Stimulated activated CD4-positive, alpha-beta T cell treated with anti-CD3 and anti-CD28 coated beads, TNF-alpha, amount 100 ng/mL, for 1 hour (primary cell): ENCODE data around the gene ATF6.
"Not testable (repeated sequence)": the region's sequence is repeated elsewhere in the genome, so short reads cannot be mapped to it uniquely, and the experiment has no call there.

Experiments used
- DNase-seq, 3 donors: peaks; one replicate each; pipeline ENCODE4 v3.0.0-alpha.2; 2020; ENCODE audit warnings: low read depth in 3 of 3, low spot score in 1 of 3

The ATF6 gene

DNA sequence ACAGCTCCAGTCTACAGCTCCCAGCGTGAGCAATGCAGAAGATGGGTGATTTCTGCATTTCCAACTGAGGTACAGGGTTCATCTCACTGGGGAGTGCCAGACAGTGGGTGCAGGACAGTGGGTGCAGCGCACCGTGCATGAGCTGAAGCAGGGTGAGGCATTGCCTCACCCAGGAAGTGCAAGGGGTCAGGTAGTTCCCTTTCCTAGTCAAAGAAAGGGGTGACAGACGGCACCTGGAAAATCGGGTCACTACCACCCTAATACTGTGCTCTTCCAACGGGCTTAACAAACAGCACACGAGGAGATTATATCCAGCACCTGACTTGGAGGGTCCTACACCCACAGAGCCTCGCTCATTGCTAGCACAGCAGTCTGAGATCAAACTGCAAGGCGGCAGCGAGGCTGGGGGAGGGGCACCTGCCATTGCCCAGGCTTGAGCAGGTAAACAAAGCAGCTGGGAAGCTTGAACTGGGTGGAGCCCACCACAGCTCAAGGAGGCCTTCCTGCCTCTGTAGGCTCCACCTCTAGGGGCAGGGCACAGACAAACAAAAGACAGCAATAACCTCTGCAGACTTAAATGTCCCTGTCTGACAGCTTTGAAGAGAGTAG lies 66.3 kb downstream of the ATF6 start:
- DNase-seq, result not testable (repeated sequence)

DNA sequence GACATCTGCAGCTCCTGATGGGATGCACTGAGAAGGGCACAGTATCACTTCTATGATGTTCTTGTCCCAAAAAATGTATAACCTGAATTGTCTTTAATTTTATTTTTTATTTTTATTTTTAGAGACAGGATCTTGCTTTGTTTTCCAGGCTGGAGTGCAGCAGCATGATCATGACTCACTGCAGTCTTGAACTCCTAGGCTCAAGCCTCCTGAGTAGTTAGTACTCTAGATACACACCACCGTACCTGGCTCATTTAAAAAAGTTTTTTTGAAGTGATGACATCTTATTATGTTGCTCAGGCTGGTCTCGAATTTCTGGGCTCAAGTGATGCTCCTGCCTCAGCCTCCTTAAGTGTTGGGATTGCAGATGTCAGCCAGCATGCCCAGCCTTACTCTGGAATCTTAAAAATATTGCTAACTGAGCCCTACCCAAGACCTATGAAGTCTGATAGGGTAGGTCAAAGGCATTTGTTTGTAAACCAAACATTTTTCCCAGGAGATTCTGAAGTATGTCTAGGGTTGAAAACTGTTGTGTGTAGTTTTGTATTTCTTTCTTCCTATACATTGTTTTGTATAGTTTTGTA lies 68.9 kb downstream of the ATF6 start:
- DNase-seq, result no peak

DNA sequence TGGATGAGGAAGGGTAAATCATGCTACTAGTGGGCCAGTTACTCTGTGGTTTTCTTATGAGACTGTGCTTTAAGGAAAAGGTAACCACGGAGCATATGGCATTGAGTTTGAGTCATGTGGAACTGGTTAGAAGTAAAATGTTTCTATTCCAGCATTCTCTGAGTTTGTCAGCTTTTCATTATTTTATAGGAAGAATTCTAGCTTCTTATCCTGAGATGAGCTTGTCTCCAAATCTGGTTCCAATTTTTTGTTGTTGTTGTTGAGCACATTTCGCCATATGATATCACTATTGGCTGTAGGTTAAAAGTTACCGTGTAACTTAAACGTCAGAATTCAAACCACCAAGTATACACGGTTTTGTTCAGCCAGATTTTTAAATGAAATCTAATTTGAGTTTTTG lies 69.9 kb downstream of the ATF6 start:
- DNase-seq, result no peak

DNA sequence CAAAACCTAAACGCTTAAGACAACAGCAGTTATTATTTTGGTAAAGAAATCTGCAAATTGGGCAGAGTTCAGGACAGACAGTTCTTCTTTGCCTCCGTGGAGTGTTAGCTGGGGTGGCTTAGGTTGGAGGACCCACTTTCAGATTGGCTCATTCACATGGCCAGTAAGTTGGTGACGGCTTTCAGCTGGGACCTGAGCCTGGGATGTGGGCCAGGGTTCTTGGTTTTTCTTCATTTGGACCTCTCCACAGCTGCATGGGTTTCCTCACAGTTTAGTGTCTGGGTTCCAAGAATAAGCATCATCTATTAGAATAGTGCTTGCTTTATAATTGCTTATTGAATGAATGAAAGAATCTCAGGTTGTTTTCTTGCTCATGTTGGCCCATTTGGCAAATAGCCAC lies 72.2 kb downstream of the ATF6 start:
- no peak for DNase-seq

DNA sequence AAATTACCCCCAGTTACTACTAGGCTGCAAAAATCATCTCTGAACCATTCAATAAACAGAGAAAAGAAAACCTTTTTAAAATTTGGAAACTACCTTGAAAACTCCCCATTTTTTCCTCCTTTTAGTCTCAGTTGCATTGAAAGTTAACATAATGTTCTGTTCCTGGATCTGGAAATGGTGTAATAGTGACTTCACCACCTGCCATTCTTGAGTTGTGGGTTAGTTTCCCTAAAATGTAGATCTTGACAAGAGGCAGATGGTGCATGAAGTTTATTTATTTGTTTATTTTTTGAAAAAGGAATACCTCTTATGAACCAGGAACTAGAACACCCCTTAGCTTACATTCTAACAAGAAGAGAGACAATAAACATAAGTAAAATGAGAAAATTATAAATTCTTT lies 72.8 kb downstream of the ATF6 start:
- DNase-seq, result no peak

DNA sequence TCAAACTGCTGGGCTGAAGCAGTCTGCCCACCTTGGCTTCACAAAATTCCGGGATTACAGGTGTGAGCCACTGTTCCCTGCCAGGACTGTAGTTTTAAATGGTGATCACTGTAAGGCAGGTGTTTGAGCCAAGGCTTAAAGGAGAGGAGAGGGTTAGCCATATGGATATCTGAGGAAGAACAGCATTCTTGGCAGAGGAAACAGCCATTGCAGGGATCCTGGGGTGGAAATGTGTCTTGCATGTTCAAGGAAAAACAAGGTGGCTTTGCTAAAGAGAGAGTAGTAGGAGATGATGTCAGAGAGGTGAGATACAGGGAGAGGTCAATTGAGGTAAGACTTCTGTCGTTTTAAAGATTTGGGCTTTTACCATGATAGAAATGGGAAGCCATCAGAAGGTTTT lies 73.5 kb downstream of the ATF6 start:
- DNase-seq, result no peak

DNA sequence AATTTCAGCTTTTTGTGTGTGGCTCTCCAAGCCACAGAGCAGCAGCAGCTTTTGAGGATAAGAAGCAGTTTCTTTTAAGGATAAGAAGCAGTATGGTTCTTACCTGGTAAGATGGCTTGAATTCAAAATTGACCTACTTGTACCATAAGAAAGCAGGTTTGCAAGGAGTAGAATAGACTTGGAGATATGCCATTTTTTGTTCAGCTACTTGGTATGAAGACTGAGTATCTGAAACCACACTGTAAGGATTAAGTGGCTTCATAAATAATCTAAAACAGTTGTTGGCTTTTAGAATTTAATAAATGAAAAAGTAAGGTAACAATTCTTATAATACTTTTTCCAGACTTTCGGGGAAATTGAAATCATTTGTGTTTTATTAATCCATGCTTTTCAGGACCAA lies 74.2 kb downstream of the ATF6 start:
- no peak for DNase-seq

DNA sequence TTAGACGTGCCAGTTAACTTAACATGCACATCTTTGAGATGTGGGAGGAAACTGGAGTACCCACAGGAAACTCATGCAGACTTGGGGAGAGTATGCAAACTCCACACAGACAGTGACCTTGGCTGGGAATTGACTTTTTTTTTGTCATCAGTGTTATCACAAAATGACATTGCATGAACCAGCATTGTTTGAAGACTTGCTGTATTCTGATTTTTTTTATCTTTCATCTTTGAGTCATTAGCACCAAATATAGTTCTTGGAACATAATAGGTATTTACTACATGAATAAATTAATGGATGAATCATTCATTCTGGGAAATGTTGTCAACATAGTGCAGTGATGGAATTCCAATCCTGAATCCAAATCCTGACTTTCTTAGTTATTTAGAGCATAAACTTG lies 77.0 kb downstream of the ATF6 start:
- DNase-seq, result no peak

DNA sequence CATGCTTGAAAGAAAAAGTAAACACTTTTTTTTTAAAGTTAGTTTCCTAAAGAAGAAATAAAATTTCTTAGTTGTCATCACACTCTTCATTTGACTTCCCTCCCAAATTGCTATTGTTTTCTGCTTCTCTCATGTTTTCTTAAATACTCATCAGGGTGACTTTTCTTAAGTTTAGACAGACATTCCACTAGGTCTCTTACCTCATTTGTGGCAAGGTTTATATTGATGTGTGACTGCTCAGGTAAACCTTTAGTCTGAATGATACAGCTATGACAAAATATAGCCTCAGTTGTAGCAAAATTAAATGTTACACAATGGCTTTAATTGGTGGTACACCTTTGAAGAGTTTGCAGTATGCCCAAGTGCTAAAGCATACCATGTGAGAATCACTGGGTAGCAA lies 78.6 kb downstream of the ATF6 start:
- DNase-seq, result no peak

DNA sequence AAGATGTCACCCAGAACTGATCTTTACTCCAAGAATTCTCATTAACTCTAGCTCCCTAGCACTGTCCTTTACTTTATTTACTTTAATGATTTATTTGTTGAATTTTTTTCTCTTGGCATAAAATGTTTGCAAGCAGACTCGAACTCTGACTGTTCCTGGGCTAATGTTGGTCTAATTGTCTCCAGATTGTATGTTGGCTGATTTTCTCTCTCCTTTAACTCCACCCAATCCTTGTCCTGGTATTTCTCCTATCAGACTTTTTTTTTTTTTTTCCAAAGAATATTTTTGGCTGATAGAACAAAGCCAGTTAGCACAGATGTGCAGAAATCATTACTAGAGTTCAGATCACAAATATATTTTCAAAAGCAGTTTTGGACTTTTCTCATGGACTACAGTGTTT lies 82.6 kb downstream of the ATF6 start:
- no peak for DNase-seq

DNA sequence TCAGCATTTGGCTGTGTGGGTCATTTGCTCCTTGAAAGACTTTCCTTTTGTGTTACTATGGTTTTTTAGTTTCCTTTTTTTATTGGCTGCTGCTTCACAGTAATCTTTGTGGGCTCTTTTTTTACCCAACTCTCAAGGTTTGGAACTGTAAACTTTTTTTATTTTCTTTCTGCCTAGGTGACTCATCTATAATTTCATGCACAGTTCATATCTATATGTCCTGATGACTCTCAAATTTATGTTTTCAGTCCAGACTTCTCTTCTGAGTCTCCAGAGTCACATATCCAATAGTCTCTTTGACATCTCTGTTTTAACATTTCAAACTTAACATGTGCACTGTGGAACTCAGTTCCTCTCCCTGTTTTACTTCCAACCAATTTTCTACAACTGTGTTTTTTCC lies 83.4 kb downstream of the ATF6 start:
- DNase-seq, result no peak

DNA sequence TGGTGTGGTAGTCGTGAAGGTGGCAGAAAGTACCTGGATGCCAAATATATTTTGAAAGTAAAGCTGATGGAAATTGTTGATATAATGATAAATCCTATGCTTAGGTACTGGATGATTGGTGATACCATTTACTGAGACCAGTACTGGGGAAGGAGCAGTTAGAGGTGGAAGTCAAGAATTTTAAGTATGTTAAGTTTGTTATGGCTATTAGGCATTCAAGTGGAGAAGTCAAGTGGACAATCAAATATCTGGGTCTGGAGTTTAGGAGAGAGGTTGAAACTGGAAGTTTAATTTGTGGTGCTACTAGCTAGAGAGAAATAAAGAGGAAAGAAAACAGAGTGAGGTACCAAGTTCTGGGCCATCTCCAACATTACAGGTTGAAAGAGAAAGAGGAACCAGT lies 89.1 kb downstream of the ATF6 start:
- DNase-seq, result no peak

DNA sequence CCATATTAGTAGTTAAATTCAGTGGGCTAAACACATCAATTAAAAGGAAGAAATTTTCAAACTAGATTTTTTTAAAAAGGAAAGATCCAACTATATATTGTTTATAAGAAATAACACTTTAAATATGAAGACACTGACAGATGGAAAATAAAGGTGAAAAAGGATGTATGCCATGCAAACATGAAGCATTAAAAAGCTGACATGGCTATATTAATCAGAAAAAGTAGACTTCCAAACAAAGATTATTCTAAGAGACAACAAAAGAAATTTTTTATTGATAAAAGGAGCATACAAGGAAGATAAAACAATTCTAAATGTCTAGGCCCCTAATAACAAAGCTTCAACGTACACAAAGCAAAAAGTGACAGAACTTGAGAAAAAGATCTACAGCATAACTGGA lies 92.2 kb downstream of the ATF6 start:
- DNase-seq, result no peak

DNA sequence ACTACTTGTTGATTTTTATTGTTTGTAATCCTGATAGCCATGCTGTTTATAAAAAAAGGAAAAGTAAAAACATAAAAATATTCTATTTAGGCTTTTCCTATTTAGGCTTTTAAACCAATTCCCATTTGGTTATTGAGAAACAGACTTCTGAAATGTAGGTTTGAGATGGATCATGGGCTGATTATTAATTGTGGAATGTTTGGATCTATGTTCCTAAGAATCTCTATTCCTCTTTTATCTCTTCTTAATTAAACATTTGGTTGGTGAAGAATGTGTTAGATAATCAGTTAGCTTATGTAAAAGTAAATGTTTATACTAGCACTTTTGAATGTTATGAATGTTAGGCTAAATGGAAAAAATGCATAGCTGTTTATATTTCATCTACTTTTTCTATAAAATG lies 97.4 kb downstream of the ATF6 start:
- no peak for DNase-seq

DNA sequence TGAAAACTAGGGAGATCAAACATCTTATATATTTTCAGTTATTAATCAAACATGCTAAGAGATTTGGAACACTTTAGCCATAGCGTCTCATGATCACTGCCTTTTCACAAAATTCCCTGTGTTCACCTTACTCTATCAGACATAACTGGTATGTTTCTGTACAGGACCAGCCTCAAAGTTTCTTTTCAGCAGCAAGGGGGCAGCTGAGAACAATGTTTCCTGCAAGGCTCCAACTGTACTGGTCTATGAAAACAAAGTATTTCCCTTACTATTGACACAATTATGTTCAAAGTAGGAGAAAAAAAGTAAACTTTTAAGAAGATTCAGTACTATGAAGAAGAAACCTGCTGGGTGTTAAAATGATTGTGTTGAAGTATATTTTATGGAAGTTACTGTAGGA lies 98.5 kb downstream of the ATF6 start:
- DNase-seq, result no peak

DNA sequence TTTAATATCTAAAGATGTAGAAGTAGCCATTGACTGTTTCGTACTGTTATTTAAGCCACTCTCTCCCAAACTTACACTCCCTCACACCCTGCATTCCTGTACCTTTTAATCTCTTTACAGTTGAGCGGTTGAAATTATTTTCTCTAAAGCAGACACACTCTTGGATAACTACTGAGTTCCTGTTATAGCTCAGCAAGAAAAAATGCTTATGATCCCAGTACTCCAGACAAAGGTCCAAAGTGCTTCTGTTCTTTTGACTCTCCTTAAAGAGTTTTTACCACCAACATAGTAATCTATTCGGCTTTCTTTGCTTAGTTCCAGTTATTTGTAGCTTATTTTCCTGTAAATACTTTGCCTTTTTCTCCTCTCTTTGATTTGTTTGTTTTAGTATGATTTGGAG lies 100.1 kb downstream of the ATF6 start:
- no peak for DNase-seq

DNA sequence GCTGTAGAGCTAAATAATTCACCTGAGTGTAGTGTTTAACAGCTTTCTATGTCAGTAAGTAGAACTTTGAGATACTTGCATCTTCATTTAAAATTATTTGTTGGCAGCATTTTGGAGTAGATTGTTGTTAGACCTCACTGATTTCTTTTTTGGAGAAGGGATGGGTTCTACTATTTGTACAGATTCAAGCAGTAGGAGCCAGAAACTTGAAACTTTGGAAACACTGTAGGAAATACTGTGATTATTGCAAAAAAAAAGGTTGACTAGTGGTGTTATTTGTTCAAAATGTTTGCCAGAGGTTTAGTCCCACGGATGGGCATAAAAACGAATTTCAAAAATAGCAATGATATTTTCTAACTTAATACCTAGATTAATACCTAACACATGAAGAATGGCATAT lies 102.7 kb downstream of the ATF6 start:
- no peak for DNase-seq

DNA sequence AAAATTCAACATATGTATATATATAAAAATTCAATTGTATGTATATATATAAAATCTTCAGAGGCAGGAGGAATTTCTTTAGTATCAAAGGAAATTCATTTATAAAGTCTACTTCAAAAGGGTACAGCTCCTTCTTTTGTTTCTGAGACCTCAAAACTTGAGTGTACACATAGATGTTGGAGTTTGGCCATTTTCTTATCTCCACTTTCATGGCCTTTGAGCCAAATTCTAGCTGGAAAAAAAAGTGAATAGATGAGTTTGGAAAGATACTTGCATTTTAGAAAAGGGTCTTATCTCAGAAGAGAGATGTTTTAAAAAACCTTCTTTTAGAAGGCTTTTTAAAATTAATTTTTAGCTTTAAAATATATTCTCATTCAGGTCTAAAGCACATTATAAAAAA lies 103.2 kb downstream of the ATF6 start:
- DNase-seq, result no peak

DNA sequence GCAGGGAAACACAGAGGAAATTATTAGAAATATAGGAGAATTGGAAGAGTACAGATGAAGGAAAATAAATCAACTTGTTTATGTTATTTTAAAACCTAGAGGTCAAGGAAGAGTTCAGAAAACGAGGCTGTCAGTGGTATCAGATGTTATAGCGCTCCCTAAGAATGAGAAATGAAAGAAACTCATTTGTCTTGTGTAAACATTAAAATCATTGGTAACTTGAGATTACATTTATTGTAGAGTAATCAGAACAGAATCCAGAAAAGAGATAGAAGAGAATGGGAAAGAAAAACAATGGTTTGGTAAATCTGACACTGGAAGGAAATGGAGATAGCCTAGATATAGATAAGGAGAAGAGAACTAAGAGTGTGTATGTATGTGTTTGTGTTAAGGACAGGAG lies 106.4 kb downstream of the ATF6 start:
- DNase-seq, result no peak

DNA sequence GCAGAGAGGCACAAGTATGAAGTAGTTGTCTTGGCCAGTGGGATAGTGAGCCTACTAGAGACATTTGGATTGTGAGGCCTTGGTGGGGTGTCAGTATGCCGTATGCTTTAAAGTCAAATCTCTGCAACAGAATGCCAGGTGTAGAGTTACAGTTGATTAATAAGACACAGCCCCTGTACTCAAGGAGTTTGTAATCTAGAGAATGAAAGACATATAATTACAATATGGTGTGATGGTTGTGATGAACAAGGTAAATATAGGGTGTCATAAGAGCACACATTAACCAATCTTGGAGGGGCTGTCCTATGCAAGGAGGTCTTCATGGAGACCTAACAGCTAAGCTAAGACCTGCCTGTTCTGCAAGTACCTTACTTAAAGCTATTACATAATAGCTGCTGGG lies 113.1 kb downstream of the ATF6 start:
- no peak for DNase-seq

DNA sequence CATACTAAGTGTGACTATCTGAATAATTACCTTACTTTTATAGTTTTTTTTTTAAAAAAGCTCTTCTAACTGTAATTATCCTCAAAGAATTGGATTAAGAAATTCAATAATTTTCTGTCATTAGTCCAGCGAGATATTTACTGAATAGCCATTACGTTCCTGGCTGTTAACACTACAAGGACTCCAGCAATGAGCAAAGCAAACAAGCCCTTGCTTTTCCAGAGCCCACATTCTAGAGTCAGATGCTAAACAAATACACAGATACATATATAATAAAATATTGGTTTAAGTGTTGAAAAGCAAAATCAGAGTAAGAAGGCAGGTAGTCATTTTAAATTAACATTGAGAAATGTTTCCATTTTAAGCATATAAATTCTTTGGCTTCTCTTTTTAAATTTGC lies 118.4 kb downstream of the ATF6 start:
- DNase-seq, result no peak

DNA sequence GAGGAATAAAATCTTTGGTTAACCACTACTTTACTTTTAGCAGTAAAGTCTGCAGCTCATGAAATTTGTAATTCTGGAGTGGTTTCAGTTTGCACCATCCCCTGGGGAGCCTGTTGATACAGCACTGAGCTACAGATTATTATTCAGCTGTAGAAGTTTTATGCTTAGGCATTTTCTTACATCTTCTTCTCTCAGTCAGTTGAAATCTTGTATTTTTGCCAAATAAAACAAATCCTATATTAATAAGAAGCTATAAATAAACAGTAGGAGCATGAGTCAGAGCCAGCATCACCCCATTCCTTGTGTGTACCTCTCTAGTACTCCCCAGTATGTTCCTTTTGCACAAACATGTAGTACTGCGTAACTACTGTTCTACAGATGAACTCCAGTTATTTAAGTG lies 118.9 kb downstream of the ATF6 start:
- no peak for DNase-seq

DNA sequence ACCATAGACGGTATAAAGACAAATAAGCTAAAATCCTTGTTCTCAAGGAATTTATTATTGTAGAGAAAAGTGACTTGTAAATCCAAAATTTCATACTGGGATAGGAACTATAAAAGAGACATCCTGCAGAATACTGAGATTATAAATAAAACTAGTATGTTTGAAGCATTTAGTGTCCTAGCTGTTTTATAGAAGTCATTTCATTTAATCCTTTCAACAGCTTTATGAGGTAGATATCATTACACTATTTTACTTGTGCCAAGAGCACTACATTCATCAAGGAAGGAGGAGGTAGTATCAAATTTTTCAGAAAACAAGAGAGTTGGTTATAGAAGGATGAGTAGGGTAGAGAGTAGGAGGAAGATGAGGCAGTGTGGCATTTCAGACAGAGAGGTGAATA lies 119.6 kb downstream of the ATF6 start:
- no peak for DNase-seq

DNA sequence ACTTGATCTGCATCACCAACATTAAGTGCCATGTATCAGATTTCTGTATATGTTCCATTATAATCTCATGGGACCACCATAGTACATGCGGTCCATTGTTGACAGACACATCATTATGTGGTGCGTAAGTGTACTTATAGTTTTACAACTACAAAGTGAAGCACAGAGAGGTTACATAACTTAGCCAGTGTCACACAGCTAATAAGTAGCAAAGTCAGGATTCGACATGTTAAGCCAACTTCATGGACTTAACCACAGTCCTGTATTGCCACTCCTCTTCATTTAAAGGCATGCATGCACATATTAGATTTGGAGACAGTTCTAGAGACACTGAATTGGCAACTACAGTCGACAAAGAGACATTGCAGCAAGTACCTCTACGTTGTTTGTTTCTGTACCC lies 120.5 kb downstream of the ATF6 start:
- no peak for DNase-seq
